ENCODE data around the gene MN1.

DNA sequence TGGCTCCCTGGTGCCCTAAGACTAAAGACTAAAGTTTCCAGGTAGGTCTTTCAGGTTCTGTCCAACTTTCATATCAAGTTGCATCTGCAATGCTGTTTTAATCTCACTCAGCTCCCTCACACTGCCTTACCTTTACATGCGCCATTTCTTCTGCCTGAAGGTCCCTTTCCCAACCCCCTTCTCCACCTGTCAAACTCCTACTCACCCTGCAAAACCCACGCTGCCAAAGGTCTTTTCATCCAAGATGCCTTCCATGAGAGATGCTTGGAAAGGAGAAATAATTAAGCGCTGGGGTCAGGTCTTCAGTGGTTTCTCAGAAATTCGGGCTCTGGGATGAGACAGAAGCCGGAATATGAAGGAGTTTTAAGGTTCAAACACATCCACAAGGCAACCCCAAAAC, 95.1 kb downstream of the MN1 start:
- TF ChIP-seq POLR2A (IDR thresholded peaks at IDR 0.05; ENCODE audit: low read depth, low read length) (no peak), TAF1 (IDR thresholded peaks at IDR 0.05; ENCODE audit: low read depth, low read length) (no peak), POLR2AphosphoS5 (IDR thresholded peaks at IDR 0.05; ENCODE audit: low read depth, low read length) (no peak), POU2F2 (IDR thresholded peaks at IDR 0.05; ENCODE audit: low read depth, low read length) (no peak), SPI1 (IDR thresholded peaks at IDR 0.05; ENCODE audit: low read depth, low read length) (no peak)
